Anterior cingulate cortex (tissue), 58 donors: ENCODE data around the gene CTXN2.

Source experiments
- DNase-seq, 58 donors: peaks; one replicate each; lab custom pipeline; 2025; lab: John Stamatoyannopoulos, UW

Gene CTXN2

GRCh38 chr15:48191574-48192225, at the start of gene CTXN2:
Gene CTXN2, plus strand, starts transcription at chr15:48191665. Its CDS starts 9,636 bp downstream, at chr15:48201301.
- peak in 49 of 58 donors; percentile 0 to 76 (median 33) for DNase-seq

GRCh38 chr15:48143856-48144255, 47.6 kb upstream of the CTXN2 start:
- DNase-seq = no peak

- no peak for DNase-seq
These were observed 46.6 kb upstream of the CTXN2 start for GRCh38 chr15:48144889-48145288.

GRCh38 chr15:48145923-48146322, 45.5 kb upstream of the CTXN2 start:
- DNase-seq = no peak

- no peak for DNase-seq
These were observed 44.1 kb upstream of the CTXN2 start for GRCh38 chr15:48147358-48147757.

- DNase-seq = no peak
These were observed 41.6 kb upstream of the CTXN2 start for GRCh38 chr15:48149858-48150257.

DNA sequence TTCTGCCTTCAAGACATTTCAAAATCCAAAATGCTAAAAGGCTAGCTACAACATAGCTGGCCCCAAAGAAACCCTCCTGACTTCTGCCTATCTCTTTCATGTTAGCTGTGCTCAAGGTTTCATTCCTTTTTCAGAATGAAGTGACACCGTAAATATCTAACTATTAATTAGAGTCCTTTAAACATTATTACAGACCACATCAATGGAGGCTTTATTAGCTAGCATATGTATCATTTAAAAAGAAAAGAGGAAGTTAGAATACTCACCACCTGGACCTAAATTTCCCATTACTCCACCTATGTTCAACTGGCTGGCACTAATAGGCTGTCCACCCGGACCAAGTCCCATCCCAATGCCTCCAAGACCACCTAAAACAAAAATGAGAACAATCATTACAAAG, 37.9 kb upstream of the CTXN2 start:
- DNase-seq = no peak

DNA sequence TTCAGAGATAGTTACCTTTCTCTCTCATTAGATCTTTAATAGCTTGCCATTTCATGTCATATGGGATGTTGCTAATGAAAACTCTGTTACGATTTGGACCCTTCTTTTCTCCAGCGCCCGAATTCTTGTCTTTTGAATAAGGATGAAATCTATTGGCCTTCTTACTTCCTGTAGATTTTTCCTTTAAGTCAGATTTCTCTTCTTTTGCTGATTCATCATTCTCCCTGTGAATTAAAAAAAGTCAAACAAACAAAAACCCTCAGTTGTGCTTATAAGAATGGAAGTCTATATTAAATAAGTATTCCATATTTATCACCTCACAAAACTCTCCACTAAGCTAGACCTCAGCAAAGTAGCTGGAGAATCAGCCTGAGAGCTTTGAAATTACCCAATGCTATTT, 22.8 kb upstream of the CTXN2 start:
- no peak for DNase-seq

GRCh38 chr15:48170981-48171380, 20.5 kb upstream of the CTXN2 start:
- DNase-seq = no peak

DNA sequence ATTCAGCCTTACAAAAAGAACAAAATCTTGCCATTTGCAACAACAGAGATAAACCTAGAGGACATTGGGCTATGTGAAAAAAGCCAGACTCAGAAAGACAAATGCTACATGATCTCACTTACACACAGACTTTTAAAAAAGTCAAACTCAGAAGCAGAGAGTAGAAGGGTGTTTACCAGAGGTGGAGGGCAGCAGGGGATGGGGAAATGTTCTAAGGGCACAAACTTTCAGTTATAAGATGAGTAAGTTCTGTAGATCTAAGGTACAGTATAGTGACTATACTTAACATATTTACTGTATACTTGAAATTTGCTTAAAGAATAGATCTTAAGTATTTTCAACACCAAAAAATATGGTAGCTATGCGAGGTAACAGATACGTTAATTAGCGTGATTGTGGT, 16.3 kb upstream of the CTXN2 start:
- no peak for DNase-seq

DNA sequence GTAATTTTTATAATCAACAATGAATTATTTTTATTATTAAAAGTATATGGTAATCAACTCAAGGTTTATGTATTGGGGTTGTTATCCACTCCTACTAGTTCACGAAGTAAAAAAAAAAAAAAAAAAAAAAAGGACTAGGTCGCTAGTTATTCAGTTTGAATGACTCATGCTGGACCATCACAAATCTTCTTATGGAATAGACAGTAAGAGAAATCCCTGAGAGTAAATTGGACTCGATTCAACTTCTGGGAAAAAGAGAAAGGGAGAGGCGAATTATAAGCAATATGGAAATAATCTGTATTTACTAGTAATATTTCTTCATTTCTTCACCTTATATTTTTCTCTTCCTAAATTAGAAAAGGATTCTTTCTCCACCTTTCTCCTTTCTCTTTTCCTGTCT, 15.4 kb upstream of the CTXN2 start:
- DNase-seq = no peak

DNA sequence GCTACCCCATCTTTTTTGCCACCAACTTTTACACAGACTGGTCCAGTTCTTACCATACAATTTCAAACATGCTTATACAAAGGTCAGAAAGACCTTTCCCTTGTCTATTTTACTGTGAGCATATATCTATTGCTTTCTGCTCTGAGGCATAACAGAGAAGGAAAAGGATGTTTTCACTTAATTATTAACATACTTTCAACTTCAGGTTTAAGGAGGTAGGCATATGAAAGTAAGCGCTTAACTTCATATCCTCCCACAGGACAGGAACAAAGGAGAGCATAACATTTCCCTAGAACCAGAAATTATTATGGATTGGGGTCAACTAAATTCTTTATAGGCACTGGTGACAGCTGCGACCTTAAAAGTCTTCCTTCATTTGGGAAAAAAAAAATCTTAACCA, 14.5 kb upstream of the CTXN2 start:
- no peak for DNase-seq

DNA sequence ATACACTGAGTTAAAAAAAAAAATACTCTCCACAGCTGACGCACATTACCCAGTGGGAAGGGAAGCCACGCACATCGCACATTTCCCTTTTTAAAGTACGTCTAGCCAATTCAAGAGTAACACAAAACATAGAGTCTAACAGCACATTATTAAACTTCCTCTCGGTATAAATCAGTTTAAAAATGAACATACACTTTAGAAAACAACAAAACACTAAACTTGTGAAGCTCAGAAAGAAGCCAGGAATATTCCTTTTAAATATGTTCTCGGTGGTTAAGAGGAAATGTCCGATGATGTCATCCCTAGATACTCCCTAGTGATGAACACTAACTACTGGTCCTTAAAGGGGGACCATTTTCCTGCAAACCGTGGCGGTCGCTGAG, 14.1 kb upstream of the CTXN2 start:
- peak in 5 of 58 donors; percentile 0 to 52 (median 4) for DNase-seq

GRCh38 chr15:48177766-48178647, 13.5 kb upstream of the CTXN2 start, which contains the start of gene MYEF2:
Gene MYEF2, minus strand, starts transcription at chr15:48178295. Its CDS starts 58 bp downstream, at chr15:48178237.
- peak; percentile 17 to 88 (median 68) for DNase-seq

DNA sequence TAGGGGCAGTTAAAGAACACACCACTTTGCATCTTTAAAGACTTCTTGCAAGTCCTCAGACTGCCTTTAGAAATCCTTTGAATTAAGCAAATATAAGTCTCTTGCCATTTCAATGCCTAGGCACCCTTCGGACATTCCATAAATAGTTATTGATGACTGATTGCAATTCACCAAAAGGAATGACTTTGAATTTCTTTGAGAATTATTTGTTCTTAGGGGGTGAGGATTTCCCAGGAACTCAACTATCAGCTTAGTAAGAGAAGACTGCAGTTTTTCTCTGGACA, 12.9 kb upstream of the CTXN2 start:
- no peak for DNase-seq

DNA sequence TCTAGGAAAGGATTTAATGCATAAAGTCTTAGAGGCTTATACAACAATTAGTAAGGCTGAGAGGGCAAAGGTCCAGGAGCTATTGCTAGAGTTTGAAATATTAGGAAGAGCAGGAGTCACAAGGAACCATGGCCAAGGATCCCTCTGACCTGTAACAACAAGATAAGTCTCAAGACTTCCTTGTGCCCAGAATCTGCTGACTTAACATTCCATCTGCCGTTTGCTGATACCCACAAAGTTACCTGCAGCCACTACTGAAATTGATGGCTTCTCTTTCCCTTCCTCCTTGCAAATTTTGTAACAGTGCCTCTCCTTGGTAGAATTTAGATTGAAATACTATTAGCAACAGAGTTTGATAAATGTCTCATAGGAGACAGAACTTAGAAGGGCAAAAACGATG, 8.7 kb upstream of the CTXN2 start:
- no peak for DNase-seq

DNA sequence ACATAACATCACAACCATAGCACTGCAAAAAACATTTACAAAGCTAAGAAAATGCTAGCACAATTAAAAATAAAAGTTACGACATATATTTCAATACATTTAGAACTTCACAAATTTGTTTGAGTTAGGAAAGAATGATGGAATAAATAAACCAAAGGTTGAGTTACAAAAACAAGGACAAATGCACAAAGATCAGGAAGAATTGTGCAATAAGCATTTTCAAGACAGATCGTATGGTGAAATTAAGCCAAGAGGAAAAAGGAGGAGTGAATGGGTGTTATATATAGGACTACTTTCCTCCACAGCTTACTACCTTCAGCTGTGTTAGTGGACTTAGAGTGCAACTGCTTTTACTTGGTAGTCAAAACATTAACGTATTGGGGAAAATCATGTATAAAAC, 5.9 kb upstream of the CTXN2 start:
- DNase-seq = no peak

DNA sequence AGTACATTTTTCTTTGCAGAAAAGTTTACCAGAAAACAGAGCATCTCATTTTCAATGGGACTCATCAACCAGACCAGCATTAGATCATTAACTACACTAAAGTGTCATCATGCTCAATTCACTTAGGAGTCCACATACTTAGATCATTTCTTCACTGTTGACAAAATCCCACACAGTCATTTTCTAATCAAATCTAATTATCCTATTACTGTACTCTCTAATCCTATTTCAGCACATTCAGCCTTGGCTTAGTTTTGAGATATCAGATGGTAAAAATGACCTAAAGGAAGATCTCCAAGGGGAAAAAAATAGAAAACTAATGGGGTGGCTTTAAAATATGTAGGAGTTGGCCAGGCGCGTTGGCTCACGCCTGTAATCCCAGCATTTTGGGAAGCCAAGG, 5.2 kb upstream of the CTXN2 start:
- no peak for DNase-seq

GRCh38 chr15:48190932-48191573, 412 bp upstream of the CTXN2 start:
- DNase-seq = peak in 44 of 58 donors; percentile 0 to 57 (median 12)

DNA sequence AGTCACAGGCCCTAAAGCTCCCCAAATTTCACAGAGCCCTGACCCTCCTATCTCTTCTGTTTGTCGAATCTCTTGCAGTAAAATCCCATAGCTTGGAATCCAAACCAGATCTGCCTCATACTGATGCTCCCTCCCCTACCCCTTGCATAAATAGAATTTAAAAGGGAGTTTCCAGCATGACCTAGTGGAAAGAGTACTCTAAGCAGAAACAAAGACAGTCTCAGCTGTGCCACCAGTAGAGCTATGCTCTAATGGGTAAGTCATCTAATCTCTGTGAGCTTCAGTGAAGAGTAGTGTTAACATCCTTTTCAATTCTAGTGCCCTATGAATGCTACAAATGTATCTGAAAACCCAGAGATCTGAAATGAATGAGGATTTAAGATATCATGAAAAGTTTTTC, 10.6 kb downstream of the CTXN2 start:
- DNase-seq = no peak

GRCh38 chr15:48205981-48206380, 14.5 kb downstream of the CTXN2 start, which contains the start of gene SLC12A1:
Gene SLC12A1, plus strand, starts transcription at chr15:48206302. Its CDS starts 1,418 bp downstream, at chr15:48207720.
- DNase-seq = no peak
